ENCODE measurements around the gene TSPAN4.

The TSPAN4 gene

GRCh38 chr11:905952-906351, 63.3 kb downstream of the TSPAN4 start:
- FAIRE-seq (no peak), DNase-seq (ENCODE audit: low spot score) (no peak)

GRCh38 chr11:907668-908067, 65.0 kb downstream of the TSPAN4 start:
- FAIRE-seq (no peak), DNase-seq (ENCODE audit: low spot score) (no peak)

- DNase-seq (ENCODE audit: low spot score) (no peak), FAIRE-seq (no peak)
Measured at GRCh38 chr11:908273-908672, 65.6 kb downstream of the TSPAN4 start.

GRCh38 chr11:909406-909805, 66.8 kb downstream of the TSPAN4 start:
- no peak for FAIRE-seq
- no peak for DNase-seq (ENCODE audit: low spot score)

- FAIRE-seq, result no peak
- no peak for DNase-seq (ENCODE audit: low spot score)
Measured at GRCh38 chr11:910044-910588, 67.5 kb downstream of the TSPAN4 start.

GRCh38 chr11:910589-911030, 68.0 kb downstream of the TSPAN4 start, which contains the start of gene CHID1:
Gene CHID1 (minus strand): TSS chr11:910810. CDS start chr11:904816, 5,994 bp downstream.
- DNase-seq (ENCODE audit: low spot score) (peak; percentile 53), FAIRE-seq (no peak)

GRCh38 chr11:911031-911889, 68.6 kb downstream of the TSPAN4 start:
- DNase-seq (ENCODE audit: low spot score) (peak; percentile 43), FAIRE-seq (no peak)

- FAIRE-seq (no peak), DNase-seq (ENCODE audit: low spot score) (no peak)
Measured at GRCh38 chr11:911890-912219, 69.2 kb downstream of the TSPAN4 start.

- DNase-seq (ENCODE audit: low spot score) (no peak), FAIRE-seq (no peak)
Measured at GRCh38 chr11:912266-912665, 69.6 kb downstream of the TSPAN4 start.

GRCh38 chr11:913043-913442, 70.4 kb downstream of the TSPAN4 start:
- no peak for FAIRE-seq
- DNase-seq (ENCODE audit: low spot score), result no peak

- DNase-seq (ENCODE audit: low spot score), result no peak
- no peak for FAIRE-seq
Measured at GRCh38 chr11:914204-914603, 71.6 kb downstream of the TSPAN4 start.

GRCh38 chr11:914747-915501, 72.3 kb downstream of the TSPAN4 start:
- FAIRE-seq, result no peak

More at GRCh38 chr11:914747-915501, 72.3 kb downstream of the TSPAN4 start:
- no peak for DNase-seq (ENCODE audit: low spot score)

All from RCC 7860 (cell line).